SK-N-SH treated with all-trans-retinoic acid at 6 μM for 48 hours (cell line): ENCODE measurements around the gene MTFR1L.
"Not testable (repeated sequence)": the region's sequence is repeated elsewhere in the genome, so short reads cannot be mapped to it uniquely, and the experiment has no call there.

ENCODE experiments used
- ATAC-seq: fragments of 200-7000 bp; cut with Tn5 transposase; 3 replicates; pipeline ENCODE4 v1.9.1; 2020; ENCODE audit warnings: mild to moderate bottlenecking, moderate library complexity
- ARNTL ChIP-seq: fragments of 450-650 bp; formaldehyde crosslinking; IDR thresholded peaks from 2 replicates; pipeline ENCODE4 v1.5.0; 2020; ENCODE audit warnings: low read depth, mild to moderate bottlenecking, moderate library complexity, borderline replicate concordance
- BACH2 ChIP-seq: fragments of 250-450 bp; sonication (Bioruptor Pico); IDR thresholded peaks from 2 replicates; pipeline ENCODE4 v1.9.0; 2021; ENCODE audit warnings: mild to moderate bottlenecking, borderline replicate concordance
- CSDC2 ChIP-seq: fragments of 250-450 bp; sonication (Bioruptor Pico); IDR thresholded peaks from 2 replicates; pipeline ENCODE4 v1.5.0; 2020; ENCODE audit warnings: mild to moderate bottlenecking, moderate library complexity
- CSRNP3 ChIP-seq: fragments of 250-450 bp; sonication (Bioruptor Pico); IDR thresholded peaks from 2 replicates; pipeline ENCODE4 v1.5.1; 2021; ENCODE audit warnings: mild to moderate bottlenecking, moderate library complexity
- ESRRG ChIP-seq: fragments of 250-450 bp; sonication (Bioruptor Pico); IDR thresholded peaks from 2 replicates; pipeline ENCODE4 v1.6.1; 2021; ENCODE audit warnings: mild to moderate bottlenecking
- GLIS3 ChIP-seq: fragments of 250-450 bp; sonication (Bioruptor Pico); IDR thresholded peaks from 2 replicates; pipeline ENCODE4 v1.5.0; 2020; ENCODE audit warnings: mild to moderate bottlenecking, moderate library complexity
- ISL1 ChIP-seq: fragments of 250-450 bp; sonication (Bioruptor Pico); IDR thresholded peaks from 2 replicates; pipeline ENCODE4 v2.1.2; 2022; ENCODE audit warnings: mild to moderate bottlenecking, moderate library complexity
- PATZ1 ChIP-seq: fragments of 250-450 bp; sonication (Bioruptor Pico); IDR thresholded peaks from 2 replicates; pipeline ENCODE4 v1.8.0; 2020; ENCODE audit warnings: mild to moderate bottlenecking, moderate library complexity, borderline replicate concordance
- PPARA ChIP-seq: fragments of 250-450 bp; sonication (Bioruptor Pico); IDR thresholded peaks from 2 replicates; pipeline ENCODE4 v1.5.0; 2020; ENCODE audit warnings: mild to moderate bottlenecking, borderline replicate concordance
- RARB ChIP-seq: fragments of 250-450 bp; sonication (Bioruptor Pico); IDR thresholded peaks from 2 replicates; pipeline ENCODE4 v1.8.0; 2021; ENCODE audit warnings: mild to moderate bottlenecking, moderate library complexity
- SNAI2 ChIP-seq: fragments of 250-450 bp; sonication (Bioruptor Pico); IDR thresholded peaks from 2 replicates; pipeline ENCODE4 v1.5.0; 2020; ENCODE audit warnings: mild to moderate bottlenecking, moderate library complexity
- TOX ChIP-seq: fragments of 250-450 bp; sonication (Bioruptor Pico); IDR thresholded peaks from 2 replicates; pipeline ENCODE4 v1.8.0; 2021; ENCODE audit warnings: mild to moderate bottlenecking, moderate library complexity, borderline replicate concordance
- ZC3H10 ChIP-seq: fragments of 250-450 bp; sonication (Bioruptor Pico); IDR thresholded peaks from 2 replicates; pipeline ENCODE4 v1.5.1; 2021; ENCODE audit warnings: mild to moderate bottlenecking, moderate library complexity
- ZFP3 ChIP-seq: fragments of 250-450 bp; sonication (Bioruptor Pico); IDR thresholded peaks from 2 replicates; pipeline ENCODE4 v1.5.0; 2020; ENCODE audit warnings: mild to moderate bottlenecking, moderate library complexity
- ZFP30 ChIP-seq: fragments of 450-650 bp; formaldehyde crosslinking; IDR thresholded peaks from 2 replicates; pipeline ENCODE4 v1.5.0; 2022; ENCODE audit warnings: mild to moderate bottlenecking, moderate library complexity
- ZNF565 ChIP-seq: fragments of 450-650 bp; formaldehyde crosslinking; conservative IDR thresholded peaks from 2 replicates; pipeline ENCODE4 v1.5.0; 2020; ENCODE audit warnings: low read depth, mild to moderate bottlenecking, moderate library complexity
- ZNF70 ChIP-seq: fragments of 450-650 bp; formaldehyde crosslinking; IDR thresholded peaks from 2 replicates; pipeline ENCODE4 v1.5.0; 2020; ENCODE audit warnings: mild to moderate bottlenecking, moderate library complexity
- ZNF8 ChIP-seq: fragments of 450-650 bp; formaldehyde crosslinking; IDR thresholded peaks from 2 replicates; pipeline ENCODE4 v1.5.0; 2020; ENCODE audit warnings: mild to moderate bottlenecking, moderate library complexity
- TF ChIP-seq, protein P1 (sequence below): fragments of 250-450 bp; sonication (Bioruptor Pico); IDR thresholded peaks from 2 replicates; pipeline ENCODE4 v1.5.0; 2020; ENCODE audit warnings: mild to moderate bottlenecking, moderate library complexity
- TF ChIP-seq, protein P2 (sequence below): fragments of 250-450 bp; sonication (Bioruptor Pico); IDR thresholded peaks from 2 replicates; pipeline ENCODE4 v1.5.1; 2020; ENCODE audit warnings: low read depth, mild to moderate bottlenecking, moderate library complexity

MTFR1L gene

GRCh38 chr1:25837262-25837875, 17.6 kb downstream of the MTFR1L start:
- ATAC-seq: peak; percentile 64; the same call in 2 of the 3 replicates

GRCh38 chr1:25839808-25840207, 20.1 kb downstream of the MTFR1L start:
- ATAC-seq: not testable (repeated sequence)

More at GRCh38 chr1:25837262-25837875, 17.6 kb downstream of the MTFR1L start:
- TF ChIP-seq ARNTL (CRISPR knock-in tag): no peak
- no peak for TF ChIP-seq CSRNP3 (CRISPR knock-in tag)
- no peak for TF ChIP-seq ZFP3
- no peak for TF ChIP-seq ZNF70
- no peak for TF ChIP-seq RARB (CRISPR knock-in tag)
- TF ChIP-seq TOX (CRISPR knock-in tag): no peak
- TF ChIP-seq ZC3H10 (CRISPR knock-in tag): no peak
- TF ChIP-seq BACH2: no peak
- TF ChIP-seq ZNF8 (CRISPR knock-in tag): no peak

GRCh38 chr1:25843483-25843882, 23.7 kb downstream of the MTFR1L start:
- ATAC-seq: no peak
- TF ChIP-seq TOX (CRISPR knock-in tag) (no peak), GLIS3 (CRISPR knock-in tag) (no peak), ISL1 (CRISPR knock-in tag) (no peak), ZNF70 (no peak), ZFP3 (no peak), PPARA (CRISPR knock-in tag) (no peak), ZNF565 (CRISPR knock-in tag) (no peak), CSDC2 (CRISPR knock-in tag) (no peak)
- TF ChIP-seq, protein P1, sequence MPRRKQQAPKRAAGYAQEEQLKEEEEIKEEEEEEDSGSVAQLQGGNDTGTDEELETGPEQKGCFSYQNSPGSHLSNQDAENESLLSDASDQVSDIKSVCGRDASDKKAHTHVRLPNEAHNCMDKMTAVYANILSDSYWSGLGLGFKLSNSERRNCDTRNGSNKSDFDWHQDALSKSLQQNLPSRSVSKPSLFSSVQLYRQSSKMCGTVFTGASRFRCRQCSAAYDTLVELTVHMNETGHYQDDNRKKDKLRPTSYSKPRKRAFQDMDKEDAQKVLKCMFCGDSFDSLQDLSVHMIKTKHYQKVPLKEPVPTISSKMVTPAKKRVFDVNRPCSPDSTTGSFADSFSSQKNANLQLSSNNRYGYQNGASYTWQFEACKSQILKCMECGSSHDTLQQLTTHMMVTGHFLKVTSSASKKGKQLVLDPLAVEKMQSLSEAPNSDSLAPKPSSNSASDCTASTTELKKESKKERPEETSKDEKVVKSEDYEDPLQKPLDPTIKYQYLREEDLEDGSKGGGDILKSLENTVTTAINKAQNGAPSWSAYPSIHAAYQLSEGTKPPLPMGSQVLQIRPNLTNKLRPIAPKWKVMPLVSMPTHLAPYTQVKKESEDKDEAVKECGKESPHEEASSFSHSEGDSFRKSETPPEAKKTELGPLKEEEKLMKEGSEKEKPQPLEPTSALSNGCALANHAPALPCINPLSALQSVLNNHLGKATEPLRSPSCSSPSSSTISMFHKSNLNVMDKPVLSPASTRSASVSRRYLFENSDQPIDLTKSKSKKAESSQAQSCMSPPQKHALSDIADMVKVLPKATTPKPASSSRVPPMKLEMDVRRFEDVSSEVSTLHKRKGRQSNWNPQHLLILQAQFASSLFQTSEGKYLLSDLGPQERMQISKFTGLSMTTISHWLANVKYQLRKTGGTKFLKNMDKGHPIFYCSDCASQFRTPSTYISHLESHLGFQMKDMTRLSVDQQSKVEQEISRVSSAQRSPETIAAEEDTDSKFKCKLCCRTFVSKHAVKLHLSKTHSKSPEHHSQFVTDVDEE (CRISPR knock-in tag): no peak
- TF ChIP-seq, all 23 proteins: peak for 0

DNA sequence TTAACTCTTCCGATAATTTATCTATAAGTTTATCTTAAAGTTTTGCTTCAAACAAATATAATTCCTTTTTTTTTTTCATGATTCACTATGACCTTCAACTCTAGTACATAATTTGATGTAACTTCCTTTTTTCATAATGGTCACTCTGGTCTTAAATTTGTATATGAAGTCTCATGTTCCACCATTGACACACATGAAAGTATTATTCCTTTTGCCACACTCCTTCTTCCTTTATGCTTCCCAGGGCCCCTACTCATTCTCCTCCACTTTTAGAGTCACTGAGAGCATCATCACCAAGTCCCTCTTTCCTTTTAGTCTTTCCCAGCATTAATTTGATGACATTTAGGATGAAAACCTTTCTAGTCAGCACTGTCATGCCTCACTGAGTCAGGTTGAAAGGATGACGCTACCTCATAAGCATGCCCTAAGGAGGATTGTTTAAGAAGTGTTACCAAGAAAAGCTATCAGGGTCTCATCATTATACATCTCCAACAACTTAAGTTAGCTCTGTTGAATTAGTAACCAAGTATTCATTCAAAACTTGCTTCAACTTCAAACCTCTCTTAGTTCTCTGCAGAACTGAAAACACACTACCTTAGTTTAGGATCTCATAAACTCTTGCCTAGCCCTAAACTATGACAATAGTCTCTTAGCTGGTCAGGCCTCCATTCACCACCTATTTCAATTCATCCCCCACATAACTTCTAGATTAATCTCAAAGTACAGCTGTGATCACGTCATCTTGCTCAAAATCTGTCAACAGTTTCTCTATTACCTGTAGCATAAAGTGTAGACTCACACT, 25.0 kb downstream of the MTFR1L start:
- no peak for ATAC-seq
- no peak for TF ChIP-seq ZNF70
- TF ChIP-seq ISL1 (CRISPR knock-in tag): no peak
- TF ChIP-seq, protein P2, sequence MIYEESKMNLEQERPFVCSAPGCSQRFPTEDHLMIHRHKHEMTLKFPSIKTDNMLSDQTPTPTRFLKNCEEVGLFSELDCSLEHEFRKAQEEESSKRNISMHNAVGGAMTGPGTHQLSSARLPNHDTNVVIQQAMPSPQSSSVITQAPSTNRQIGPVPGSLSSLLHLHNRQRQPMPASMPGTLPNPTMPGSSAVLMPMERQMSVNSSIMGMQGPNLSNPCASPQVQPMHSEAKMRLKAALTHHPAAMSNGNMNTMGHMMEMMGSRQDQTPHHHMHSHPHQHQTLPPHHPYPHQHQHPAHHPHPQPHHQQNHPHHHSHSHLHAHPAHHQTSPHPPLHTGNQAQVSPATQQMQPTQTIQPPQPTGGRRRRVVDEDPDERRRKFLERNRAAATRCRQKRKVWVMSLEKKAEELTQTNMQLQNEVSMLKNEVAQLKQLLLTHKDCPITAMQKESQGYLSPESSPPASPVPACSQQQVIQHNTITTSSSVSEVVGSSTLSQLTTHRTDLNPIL (CRISPR knock-in tag): no peak
- TF ChIP-seq ZNF565 (CRISPR knock-in tag): no peak
- TF ChIP-seq CSRNP3 (CRISPR knock-in tag): no peak
- TF ChIP-seq ZFP30 (CRISPR knock-in tag): no peak
- no peak for TF ChIP-seq PPARA (CRISPR knock-in tag)
- TF ChIP-seq RARB (CRISPR knock-in tag): no peak
- no peak for TF ChIP-seq SNAI2
- no peak for TF ChIP-seq ZC3H10 (CRISPR knock-in tag)
- no peak for TF ChIP-seq ESRRG (CRISPR knock-in tag)
- TF ChIP-seq PATZ1 (CRISPR knock-in tag): no peak
